Lung (tissue), 12 donors: ENCODE data around the gene ACY1. TPM values are rescaled to one million over a fixed set of nuclear protein-coding genes. Genes with fewer than 3 reads are reported as not detected.

Experiments used
- ATAC-seq: fragments of 200-7000 bp; cut with Tn5 transposase; one replicate; pipeline ENCODE4 v1.9.1; 2020; ENCODE audit warnings: moderate number of reproducible peaks; ENCODE audit not compliant: insufficient read depth, low FRiP score
- DNase-seq, 3 donors: peaks; one replicate each; pipeline ENCODE4 v3.0.0-alpha.2; 2013 to 2017
- H3K27ac ChIP-seq, 2 donors: one replicate each; pipeline ENCODE4 v1.5.1; 2013; ENCODE audit warnings: mild to moderate bottlenecking in 2 of 2, moderate library complexity in 2 of 2, control low read depth in 1 of 2, inconsistent platforms in 1 of 2, low read depth in 1 of 2, low read length in 1 of 2
- H3K27me3 ChIP-seq, 3 donors: one replicate each; pipeline ENCODE4 v1.5.1; 2013; ENCODE audit warnings: low read length in 2 of 3; ENCODE audit not compliant: control insufficient read depth in 3 of 3, insufficient read depth in 3 of 3
- H3K36me3 ChIP-seq, 4 donors: one replicate each; pipeline ENCODE4 v1.5.1; 2013; ENCODE audit warnings: low read length in 4 of 4, mild to moderate bottlenecking in 1 of 4, moderate library complexity in 1 of 4; ENCODE audit not compliant: control insufficient read depth in 4 of 4, insufficient read depth in 4 of 4
- H3K4me1 ChIP-seq, 5 donors: one replicate each; pipeline ENCODE4 v1.5.1; 2013; ENCODE audit warnings: low read length in 5 of 5, mild to moderate bottlenecking in 2 of 5, moderate library complexity in 1 of 5; ENCODE audit not compliant: control insufficient read depth in 5 of 5, insufficient read depth in 5 of 5
- H3K4me3 ChIP-seq: one replicate; pipeline ENCODE4 v1.5.1; 2013; ENCODE audit warnings: mild to moderate bottlenecking, control low read depth, moderate library complexity
- H3K9ac ChIP-seq, 2 donors: one replicate each; pipeline ENCODE4 v1.5.1; 2013; ENCODE audit warnings: low read length in 2 of 2, control low read depth in 1 of 2; ENCODE audit not compliant: insufficient read depth in 1 of 2
- H3K9me3 ChIP-seq, 4 donors: one replicate each; pipeline ENCODE4 v1.5.1; 2013; ENCODE audit warnings: low read length in 3 of 4, mild to moderate bottlenecking in 1 of 4, moderate library complexity in 1 of 4; ENCODE audit not compliant: control insufficient read depth in 4 of 4, insufficient read depth in 3 of 4
- CTCF ChIP-seq: IDR thresholded peaks from 2 replicates; pipeline ENCODE4 v1.5.1; 2012; ENCODE audit warnings: mild to moderate bottlenecking; ENCODE audit errors: control extremely low read depth, extremely low read depth
- WGBS, 2 donors: extraction: QIAGEN DNeasy Blood & Tissue Kit; methylation state at CpG; one replicate each; pipeline ENCODE4 v1.1.7; 2013; 5-methylcytosine and 5-hydroxymethylcytosine counted together
- polyA plus RNA-seq, 2 donors: library from polyadenylated mRNA; stranded (reverse); fragments of 200-250 nt; gene quantifications; one replicate each; pipeline ENCODE4 v1.2.1, GENCODE V29; 2013
- total RNA-seq, 2 donors: library from RNA; depleted of rRNA in 1 of 2; stranded (reverse); fragments of >200 nt in 1 of 2; gene quantifications; one replicate each; pipeline ENCODE4 v1.2.1, GENCODE V29; 2014 to 2021
- donor health status: control.
- donor health status: control.
- donor health status: Bipolar disorder and iron deficiency.
- donor health status: healthy.
- donor health status: DM: yes; HTN: yes; CAD: no.

The ACY1 gene
- total and polyA plus RNA-seq, 4 donors: 19.6 to 52.6 (median 39.0) TPM

DNA sequence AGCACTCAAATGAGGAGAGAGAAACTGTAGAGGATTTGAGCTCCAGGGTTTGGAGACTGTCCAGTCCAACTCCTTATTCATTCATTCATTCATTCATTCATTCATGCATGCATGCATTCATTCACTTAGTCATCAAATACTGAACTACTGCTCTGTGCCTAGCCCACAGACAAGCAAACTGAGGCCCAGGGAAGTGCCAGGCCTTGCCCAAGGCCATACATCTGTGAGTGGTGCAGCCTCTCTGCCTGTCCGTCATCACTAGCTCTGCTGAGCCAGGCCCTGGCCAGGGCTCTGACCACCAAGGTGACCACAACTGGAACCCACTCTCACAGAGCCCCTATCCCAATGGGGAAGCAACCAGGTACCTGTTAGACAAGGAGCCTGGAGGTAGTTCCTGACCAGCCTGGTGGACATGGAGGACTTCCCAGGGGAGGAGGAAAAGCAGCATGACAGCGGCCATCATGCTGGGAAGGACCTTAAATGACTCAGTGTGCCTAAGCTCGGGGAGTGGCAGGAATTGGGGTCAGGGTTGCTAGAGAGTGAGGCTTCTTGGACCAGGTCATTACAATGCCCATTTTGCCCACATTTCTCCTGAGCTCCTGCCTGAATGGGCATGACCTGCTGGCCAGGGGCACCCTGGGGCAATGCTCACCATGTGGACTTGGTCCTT lies 39.9 kb downstream of the ACY1 start:
- peaks cover 0 to 36% (median 12%) of the 10 kb centered on the region in 5 donors for H3K4me1 ChIP-seq
- no peak overlapping the region for H3K9ac ChIP-seq
- TF ChIP-seq CTCF: no peak
- H3K27ac ChIP-seq: peak overlapping the region; percentile 17 to 92
- no peaks in the 10 kb centered on the region for H3K27me3 ChIP-seq
- H3K36me3 ChIP-seq: no peaks in the 10 kb centered on the region
- no peak overlapping the region for H3K4me3 ChIP-seq
- DNase-seq (no peak), ATAC-seq (no peak)
- no peaks in the 10 kb centered on the region for H3K9me3 ChIP-seq
- 86% methylated on average over 3 of the region's 3 CpGs for WGBS, 2 donors

DNA sequence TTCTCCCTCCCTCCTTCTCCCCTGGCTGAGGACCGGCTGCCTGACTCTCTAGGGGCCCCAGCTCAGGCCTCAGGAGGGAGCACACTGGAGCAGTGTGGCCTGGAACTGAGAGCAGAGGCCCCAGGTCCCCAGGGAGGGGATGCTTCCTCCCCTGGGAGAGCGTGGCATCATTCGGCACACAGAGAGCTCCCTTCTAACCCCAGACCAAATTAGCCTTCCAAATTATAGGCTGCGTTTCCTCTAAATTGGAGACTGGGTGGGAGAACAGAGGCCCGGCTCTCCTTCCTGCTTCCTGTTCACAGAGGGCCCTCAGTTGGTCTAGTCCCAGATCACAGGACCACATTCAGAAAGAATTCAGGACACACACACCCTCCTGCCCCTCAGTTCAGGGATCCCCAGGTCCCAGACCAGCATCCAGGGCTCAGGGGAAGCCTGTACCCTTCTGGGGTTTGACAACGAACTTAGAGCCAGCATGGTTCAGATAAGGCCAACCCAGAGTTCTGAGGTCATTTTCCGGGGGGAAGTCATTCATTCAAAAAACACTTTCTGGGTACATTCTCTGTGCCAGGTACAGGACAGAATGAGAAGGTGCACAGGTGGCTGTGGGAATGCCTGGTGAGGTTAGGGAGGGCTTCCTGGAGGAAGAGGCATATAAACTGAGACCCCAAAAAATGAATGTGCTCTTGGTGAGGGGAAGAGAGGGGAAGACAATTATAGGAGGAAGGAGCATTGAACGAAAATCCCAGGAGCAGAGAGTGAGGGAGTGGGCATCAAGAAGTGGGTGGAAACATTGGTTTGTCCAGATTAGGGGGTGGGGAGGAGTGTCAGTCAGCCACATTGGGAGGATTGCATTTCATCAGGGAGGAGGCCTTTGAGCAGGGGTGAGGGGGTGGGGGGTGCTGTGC lies 40.8 kb downstream of the ACY1 start:
- no peak for ATAC-seq
- TF ChIP-seq CTCF: no peak
- WGBS, 2 donors: 62 to 76% methylated on average over 8 of the region's 8 CpGs
- H3K27me3 ChIP-seq: no peaks in the 10 kb centered on the region
- H3K4me1 ChIP-seq: peaks cover 0 to 36% (median 12%) of the 10 kb centered on the region in 5 donors
- no peak overlapping the region for H3K4me3 ChIP-seq
- H3K9ac ChIP-seq: no peak overlapping the region
- peak overlapping the region; percentile 18 to 92 for H3K27ac ChIP-seq
- no peaks in the 10 kb centered on the region for H3K9me3 ChIP-seq
- DNase-seq: no peak
- no peaks in the 10 kb centered on the region for H3K36me3 ChIP-seq

- ATAC-seq: no peak
- peak overlapping the region; percentile 4 to 92 for H3K27ac ChIP-seq
These were observed 41.6 kb downstream of the ACY1 start for GRCh38 chr3:52024765-52025452.

More at GRCh38 chr3:52024765-52025452, 41.6 kb downstream of the ACY1 start:
- H3K9me3 ChIP-seq: no peaks in the 10 kb centered on the region
- no peak overlapping the region for H3K9ac ChIP-seq
- H3K4me3 ChIP-seq: no peak overlapping the region
- peaks cover 0 to 36% (median 12%) of the 10 kb centered on the region in 5 donors for H3K4me1 ChIP-seq
- no peak for TF ChIP-seq CTCF
- H3K36me3 ChIP-seq: no peaks in the 10 kb centered on the region
- no peak for DNase-seq
- WGBS, 2 donors: 88% methylated on average over 6 of the region's 6 CpGs
- H3K27me3 ChIP-seq: no peaks in the 10 kb centered on the region
